HPDE6-E6E7 (cell line): Measurements from ENCODE around the gene SLC24A3.

ENCODE experiments used
- DNase-seq: peaks from one replicate; pipeline ENCODE4 v3.0.0; 2011; ENCODE audit warnings: missing footprints; ENCODE audit errors: extremely low spot score

SLC24A3 gene

DNA sequence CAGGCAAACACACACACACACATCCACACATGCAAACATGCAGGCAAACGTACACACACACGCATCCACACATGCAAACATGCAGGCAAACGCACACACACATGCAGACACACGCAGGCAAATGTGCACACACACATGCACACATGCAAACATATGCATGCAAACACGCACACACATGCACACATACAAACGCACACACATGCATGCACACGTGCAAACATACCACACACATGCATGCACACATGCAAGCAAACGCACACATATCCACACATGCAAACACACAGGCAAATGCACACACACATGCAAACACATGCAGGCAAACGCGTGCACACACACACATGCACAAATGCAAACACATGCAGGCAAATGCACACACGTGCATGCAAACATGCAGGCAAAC, 498.7 kb downstream of the SLC24A3 start:
- DNase-seq = no peak

GRCh38 chr20:19712721-19713260, 500.3 kb downstream of the SLC24A3 start:
- DNase-seq = no peak

DNA sequence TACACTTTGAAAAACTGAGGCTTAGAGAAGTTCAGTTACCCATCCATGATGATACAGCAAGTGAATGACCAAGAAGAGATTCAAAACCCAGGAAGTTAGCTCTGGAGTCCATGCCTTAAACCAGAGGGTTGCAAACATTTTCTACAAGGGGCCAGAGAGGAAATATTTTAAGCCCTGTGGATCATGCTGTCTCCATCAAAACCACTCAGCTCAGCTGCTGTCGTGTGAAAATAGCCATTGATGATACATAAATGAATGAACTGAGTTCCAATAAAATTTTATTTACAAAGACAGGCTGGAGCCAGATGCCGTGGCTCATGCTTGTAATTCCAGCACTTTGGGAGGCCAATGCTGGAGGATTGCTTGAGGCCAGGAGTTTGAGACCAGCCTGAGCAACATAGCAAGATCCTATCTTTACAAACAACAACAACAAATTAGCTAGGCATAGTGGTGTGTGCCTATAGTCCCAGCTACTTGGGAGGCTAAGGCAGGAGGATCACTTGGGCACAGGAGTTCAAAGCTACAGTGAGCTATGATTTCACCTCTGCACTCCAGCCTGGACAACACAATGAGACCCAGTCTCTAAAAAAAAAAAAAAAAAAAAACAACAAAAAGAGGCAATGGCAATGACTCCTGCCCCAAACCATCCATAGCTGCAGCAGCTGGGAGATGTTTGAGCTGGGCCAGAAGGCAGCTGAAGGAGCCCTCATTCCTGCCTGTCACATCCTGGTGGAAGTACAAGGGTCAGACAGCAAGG, 501.6 kb downstream of the SLC24A3 start:
- DNase-seq = no peak

GRCh38 chr20:19714579-19714840, 502.1 kb downstream of the SLC24A3 start:
- no peak for DNase-seq

GRCh38 chr20:19715986-19716385, 503.5 kb downstream of the SLC24A3 start:
- no peak for DNase-seq

- no peak for DNase-seq
Observed at GRCh38 chr20:19718880-19719279, 506.4 kb downstream of the SLC24A3 start.

DNA sequence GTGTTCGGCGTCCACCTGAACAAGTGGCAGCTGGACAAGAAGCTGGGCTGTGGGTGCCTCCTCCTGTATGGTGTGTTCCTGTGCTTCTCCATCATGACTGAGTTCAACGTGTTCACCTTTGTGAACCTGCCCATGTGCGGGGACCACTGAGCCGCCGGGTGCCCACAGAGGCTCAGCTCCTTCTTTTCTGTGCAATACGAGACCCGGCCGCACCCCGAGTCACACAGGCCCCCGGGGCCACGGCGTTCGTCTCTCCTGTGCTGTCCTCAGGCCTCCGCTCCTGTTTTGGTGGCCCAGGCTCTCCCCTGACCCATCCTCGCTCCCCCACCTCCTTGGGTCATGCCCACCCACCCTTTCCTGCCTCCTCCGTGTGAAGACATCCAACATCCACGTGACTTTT, 508.5 kb downstream of the SLC24A3 start:
- no peak for DNase-seq

DNA sequence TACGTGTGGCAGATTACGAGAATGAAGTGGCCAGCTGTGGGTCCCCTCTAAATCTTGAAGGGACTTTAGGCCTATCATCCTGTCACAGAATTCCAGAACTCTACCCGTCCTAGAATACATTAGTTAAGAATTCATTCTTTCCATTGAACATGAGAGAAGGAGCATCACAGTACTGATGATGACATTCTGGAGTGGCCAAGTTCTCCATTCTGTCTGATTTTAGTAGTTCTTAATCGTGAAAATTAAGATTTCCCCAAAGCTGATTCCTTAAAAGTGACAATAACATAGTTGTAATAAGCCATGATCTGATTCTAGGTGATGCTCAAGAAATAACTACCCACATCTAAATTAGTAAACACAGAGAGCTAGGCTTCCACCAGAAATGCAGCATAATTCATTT, 510.6 kb downstream of the SLC24A3 start:
- DNase-seq = no peak

- no peak for DNase-seq
Observed at GRCh38 chr20:19723813-19724430, 511.5 kb downstream of the SLC24A3 start.

GRCh38 chr20:19725373-19725772, 512.9 kb downstream of the SLC24A3 start:
- DNase-seq = no peak

DNA sequence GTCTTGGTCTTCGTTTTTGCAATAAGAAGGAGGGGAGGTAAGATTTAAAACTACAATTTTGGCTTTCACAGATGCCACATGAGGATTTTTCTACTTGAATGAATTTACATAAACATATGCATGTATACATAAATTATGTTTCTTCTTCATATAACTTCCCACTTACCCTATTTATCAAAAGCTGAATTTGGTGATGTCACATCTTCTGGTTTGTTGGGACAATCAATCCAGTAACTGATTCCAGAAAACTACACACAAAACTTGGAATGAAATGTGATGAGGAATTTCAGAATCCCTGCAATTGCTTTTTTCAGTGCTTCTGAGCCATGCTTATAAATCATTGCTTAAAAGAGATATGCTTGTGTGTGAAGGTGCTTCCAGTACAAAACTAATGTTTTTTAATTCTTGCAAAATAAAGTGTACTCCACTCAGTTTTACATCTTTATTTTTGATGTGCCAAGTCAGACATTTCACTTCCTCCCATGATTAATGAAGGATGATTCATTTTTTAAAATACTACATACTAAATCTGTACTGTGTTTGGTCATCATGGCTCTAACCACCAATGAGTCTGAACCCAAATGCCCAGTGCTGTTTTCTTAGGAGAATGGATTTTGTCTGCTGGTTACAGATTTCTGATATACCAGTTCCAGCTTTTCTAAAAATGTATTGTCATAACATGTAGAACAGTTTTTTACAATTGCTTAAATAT, 513.5 kb downstream of the SLC24A3 start:
- peak; percentile 42 for DNase-seq

- no peak for DNase-seq
Observed at GRCh38 chr20:19727251-19727847, 514.9 kb downstream of the SLC24A3 start.

DNA sequence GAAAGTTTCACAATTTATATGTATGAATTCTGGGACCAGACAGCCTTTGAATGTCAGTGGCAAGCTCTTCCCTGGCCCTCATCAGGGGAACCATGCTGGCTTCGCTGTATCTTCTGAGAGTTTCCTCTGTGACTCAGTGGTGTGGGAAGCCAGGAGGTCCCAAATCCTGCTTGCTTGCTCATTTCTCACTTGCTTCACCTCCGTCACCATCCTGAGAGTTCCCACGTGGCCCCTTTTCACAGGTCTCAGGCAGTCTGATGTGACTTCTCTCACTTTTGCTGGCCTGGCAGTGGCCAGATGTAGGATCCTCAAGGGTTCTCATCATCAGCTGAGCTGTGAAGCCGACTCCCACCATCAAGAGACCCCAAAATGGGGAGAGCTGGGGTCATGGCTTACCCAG, 517.2 kb downstream of the SLC24A3 start:
- no peak for DNase-seq

DNA sequence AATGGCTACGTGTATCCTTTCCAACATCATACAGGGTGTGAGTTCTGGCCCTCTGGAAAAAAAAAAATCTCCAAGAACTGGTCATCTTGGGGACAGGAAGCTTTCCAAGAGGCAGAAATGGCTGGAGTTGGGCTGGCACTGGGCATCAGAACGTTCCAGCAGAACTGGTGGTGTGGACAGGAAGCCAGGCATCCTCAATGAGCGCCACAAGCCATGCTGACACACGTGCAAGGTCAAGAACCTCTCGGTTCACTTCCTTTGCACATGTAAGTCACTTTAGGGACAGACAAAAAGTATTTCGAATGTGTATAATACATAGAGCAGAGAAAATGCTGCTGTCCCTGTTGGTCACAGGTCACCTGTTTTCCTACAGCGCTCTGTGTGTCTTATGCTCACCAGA, 518.3 kb downstream of the SLC24A3 start:
- no peak for DNase-seq

GRCh38 chr20:19734811-19735210, 522.4 kb downstream of the SLC24A3 start:
- no peak for DNase-seq

- peak; percentile 100 for DNase-seq
Observed at GRCh38 chr20:19735446-19735845, 523.0 kb downstream of the SLC24A3 start.

- peak; percentile 77 for DNase-seq
Observed at GRCh38 chr20:19737025-19737424, 524.6 kb downstream of the SLC24A3 start.

DNA sequence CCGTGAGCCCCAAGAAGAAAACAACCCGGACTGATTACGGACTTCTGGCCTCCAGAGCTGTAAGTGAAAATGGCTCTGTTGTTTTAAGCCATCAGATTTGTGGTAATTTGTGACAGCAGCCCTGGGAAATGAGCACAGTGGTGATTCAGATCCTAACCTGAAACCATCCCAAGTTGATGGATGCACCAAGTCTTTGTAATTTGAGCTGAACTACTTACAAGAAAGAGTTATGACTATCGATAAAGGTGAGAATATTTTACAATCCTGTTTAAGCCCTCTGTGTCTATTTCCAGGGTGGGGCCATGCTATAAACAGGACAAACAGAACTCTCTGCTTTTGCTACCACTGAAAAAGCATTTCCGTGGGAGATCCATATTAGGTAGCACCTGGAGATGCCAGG, 526.5 kb downstream of the SLC24A3 start:
- DNase-seq = no peak

- no peak for DNase-seq
Observed at GRCh38 chr20:19739351-19739750, 526.9 kb downstream of the SLC24A3 start.

DNA sequence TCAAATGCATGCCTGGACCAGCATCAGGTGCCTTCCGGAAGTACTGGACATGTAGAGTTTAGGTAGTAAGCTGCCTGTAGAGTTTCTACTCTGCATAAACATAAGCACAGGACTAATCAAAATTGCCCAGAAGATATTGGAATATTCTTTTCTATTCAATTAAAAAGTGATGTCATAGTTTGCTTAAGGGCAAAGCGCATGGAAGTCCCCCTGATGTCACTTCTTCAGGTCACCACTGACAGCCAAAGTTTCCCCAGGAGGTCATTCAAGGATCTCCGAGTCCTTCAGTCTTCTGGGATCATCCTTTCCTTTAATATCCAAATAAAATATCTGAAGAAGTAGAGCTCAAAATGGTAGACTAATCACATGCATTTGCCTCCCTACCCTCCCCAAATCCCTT, 528.1 kb downstream of the SLC24A3 start:
- no peak for DNase-seq

GRCh38 chr20:19741924-19742323, 529.5 kb downstream of the SLC24A3 start:
- no peak for DNase-seq

- no peak for DNase-seq
Observed at GRCh38 chr20:19742974-19743639, 530.7 kb downstream of the SLC24A3 start.
